ENCODE results near the gene NRAP. TPM values are rescaled to one million over a fixed set of nuclear protein-coding genes. Genes with fewer than 3 reads are reported as not detected.

NRAP gene
- total RNA-seq, 3 donors from 2014 or later, result not detected

- Histone ChIP-seq H3K4me1 (no peaks in the 10 kb centered on the region), H3K27ac (peak overlapping the region; percentile 25 to 71), H3K27me3 (no peaks in the 10 kb centered on the region), H3K4me3 (no peak overlapping the region), H3K9me3 (peaks cover 0 to 6% of the 10 kb centered on the region in 2 donors), H3K36me3 (no peaks in the 10 kb centered on the region)
- no peak for DNase-seq (ENCODE audit: low spot score in 2 of 2)
- intact Hi-C loops (cut with DNase I; ENCODE audit: low total_unique reads), result no loop called here
- TF ChIP-seq, protein P1, sequence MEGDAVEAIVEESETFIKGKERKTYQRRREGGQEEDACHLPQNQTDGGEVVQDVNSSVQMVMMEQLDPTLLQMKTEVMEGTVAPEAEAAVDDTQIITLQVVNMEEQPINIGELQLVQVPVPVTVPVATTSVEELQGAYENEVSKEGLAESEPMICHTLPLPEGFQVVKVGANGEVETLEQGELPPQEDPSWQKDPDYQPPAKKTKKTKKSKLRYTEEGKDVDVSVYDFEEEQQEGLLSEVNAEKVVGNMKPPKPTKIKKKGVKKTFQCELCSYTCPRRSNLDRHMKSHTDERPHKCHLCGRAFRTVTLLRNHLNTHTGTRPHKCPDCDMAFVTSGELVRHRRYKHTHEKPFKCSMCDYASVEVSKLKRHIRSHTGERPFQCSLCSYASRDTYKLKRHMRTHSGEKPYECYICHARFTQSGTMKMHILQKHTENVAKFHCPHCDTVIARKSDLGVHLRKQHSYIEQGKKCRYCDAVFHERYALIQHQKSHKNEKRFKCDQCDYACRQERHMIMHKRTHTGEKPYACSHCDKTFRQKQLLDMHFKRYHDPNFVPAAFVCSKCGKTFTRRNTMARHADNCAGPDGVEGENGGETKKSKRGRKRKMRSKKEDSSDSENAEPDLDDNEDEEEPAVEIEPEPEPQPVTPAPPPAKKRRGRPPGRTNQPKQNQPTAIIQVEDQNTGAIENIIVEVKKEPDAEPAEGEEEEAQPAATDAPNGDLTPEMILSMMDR (IDR thresholded peaks at IDR 0.05), result no peak
- TF ChIP-seq POLR2AphosphoS5 (IDR thresholded peaks at IDR 0.05) (no peak), POLR2A (IDR thresholded peaks at IDR 0.05) (no peak)
These were observed 2.9 kb upstream of the NRAP start for GRCh38 chr10:113666682-113667252.

DNA sequence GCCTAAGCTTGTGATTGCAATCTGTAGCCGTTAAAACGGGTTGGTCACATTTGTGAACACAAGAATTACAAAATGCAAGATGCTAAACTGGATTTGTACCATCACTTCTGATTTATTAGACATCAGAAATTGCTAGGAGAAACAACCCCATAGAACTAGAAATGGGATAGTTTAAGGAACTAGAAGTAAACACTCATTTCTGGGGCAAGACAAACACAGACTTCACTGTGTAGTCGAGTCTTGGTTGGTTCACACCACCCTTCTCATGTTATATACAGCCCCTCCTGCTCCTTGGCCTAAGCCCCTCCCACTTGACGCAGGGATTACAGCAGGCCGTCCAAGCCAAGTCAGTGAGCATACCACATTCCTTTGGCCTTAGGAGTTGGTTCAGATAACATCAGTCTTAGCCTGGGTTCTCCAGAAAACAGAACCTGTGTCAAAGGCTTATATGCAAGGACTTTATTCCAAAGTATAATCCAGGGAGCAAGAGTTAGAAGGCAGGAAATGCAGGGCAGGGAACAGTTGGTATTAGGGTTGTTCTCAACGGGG lies 2.0 kb upstream of the NRAP start:
- peak in 1 of 2 donors; percentile 64 for DNase-seq (ENCODE audit: low spot score in 2 of 2)
- Histone ChIP-seq H3K4me3 (no peak overlapping the region), H3K27ac (peak overlapping the region; percentile 25 to 71), H3K27me3 (no peaks in the 10 kb centered on the region), H3K4me1 (no peaks in the 10 kb centered on the region), H3K36me3 (no peaks in the 10 kb centered on the region), H3K9me3 (peaks cover 0 to 6% of the 10 kb centered on the region in 2 donors)
- intact Hi-C loops (cut with DNase I; ENCODE audit: low total_unique reads), result no loop called here
- no peak for TF ChIP-seq POLR2AphosphoS5 (IDR thresholded peaks at IDR 0.05)
- no peak for TF ChIP-seq POLR2A (IDR thresholded peaks at IDR 0.05)
- TF ChIP-seq, protein P1 (IDR thresholded peaks at IDR 0.05), result no peak

DNA sequence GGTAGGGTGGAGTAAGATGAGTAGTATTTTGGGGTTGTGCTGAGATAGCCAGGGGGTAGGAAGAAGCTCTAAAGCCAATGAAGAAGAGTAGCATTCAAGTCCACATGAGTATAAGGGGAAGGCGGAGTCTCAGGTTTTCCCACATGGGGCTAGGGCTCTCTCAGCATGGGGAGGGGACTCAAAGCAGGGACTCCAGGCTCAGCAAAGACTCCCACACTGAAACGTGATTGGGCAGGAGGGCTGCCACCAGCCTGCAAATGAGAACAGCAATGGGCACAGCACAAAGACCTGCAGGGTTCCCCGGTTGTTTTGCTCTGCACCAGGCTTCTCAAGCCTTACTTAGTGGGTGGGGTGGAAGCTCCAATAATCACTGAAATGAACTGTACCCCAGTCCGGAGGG lies 1.5 kb upstream of the NRAP start:
- intact Hi-C loops (cut with DNase I; ENCODE audit: low total_unique reads), result no loop called here
- peaks cover 0 to 3% of the 10 kb centered on the region in 2 donors for H3K9me3 ChIP-seq
- H3K36me3 ChIP-seq, result no peaks in the 10 kb centered on the region
- no peak overlapping the region for H3K4me3 ChIP-seq
- H3K27ac ChIP-seq, result no peak overlapping the region
- no peaks in the 10 kb centered on the region for H3K27me3 ChIP-seq
- TF ChIP-seq POLR2A (IDR thresholded peaks at IDR 0.05) (no peak), POLR2AphosphoS5 (IDR thresholded peaks at IDR 0.05) (no peak)
- TF ChIP-seq, protein P1 (IDR thresholded peaks at IDR 0.05), result no peak
- DNase-seq (ENCODE audit: low spot score in 2 of 2), result no peak
- H3K4me1 ChIP-seq, result no peaks in the 10 kb centered on the region

DNA sequence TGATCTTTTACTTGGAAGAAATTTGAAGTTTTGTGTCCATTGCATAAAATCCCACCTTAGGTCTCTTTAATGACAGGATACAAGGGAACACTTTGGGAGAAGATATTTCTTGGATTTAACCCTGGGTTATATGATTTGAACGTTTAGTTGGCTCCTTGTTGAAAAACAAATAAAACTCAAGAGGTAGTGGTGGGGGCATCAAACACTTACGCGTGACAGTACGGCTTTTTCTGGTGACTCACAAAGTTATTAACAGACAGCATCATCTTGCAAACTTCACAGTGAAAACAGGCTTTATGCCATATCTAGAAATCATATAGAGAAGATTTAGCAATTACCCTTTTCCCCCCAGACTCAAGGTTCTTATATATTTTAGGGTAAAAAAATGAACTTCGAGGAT lies 699 bp downstream of the NRAP start:
- Histone ChIP-seq H3K27me3 (no peaks in the 10 kb centered on the region), H3K4me1 (no peaks in the 10 kb centered on the region), H3K4me3 (no peak overlapping the region), H3K36me3 (no peaks in the 10 kb centered on the region), H3K27ac (no peak overlapping the region), H3K9me3 (no peaks in the 10 kb centered on the region)
- TF ChIP-seq POLR2A (IDR thresholded peaks at IDR 0.05) (no peak), POLR2AphosphoS5 (IDR thresholded peaks at IDR 0.05) (no peak)
- TF ChIP-seq, protein P1 (IDR thresholded peaks at IDR 0.05), result no peak
- intact Hi-C loops (cut with DNase I; ENCODE audit: low total_unique reads), result no loop called here
- DNase-seq (ENCODE audit: low spot score in 2 of 2), result no peak

DNA sequence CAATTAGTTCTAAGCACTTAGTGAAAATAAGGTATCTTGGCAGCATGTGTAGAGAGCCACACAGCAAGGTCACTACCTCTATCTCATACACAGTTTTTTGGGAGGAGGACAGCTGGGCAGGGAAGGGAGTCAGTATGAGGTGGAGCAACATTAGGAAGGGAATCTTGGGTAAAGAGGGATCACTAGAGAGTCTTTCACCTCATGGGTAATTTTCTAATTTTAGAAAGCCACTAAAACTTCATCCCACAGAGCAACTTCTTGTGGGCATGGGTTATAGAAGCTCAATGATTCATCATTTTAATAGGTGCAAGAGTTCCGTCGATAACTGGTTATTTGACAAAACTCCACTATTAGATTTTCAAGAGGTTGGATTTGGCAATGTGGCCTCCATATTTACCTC lies 2.5 kb downstream of the NRAP start:
- TF ChIP-seq POLR2AphosphoS5 (IDR thresholded peaks at IDR 0.05) (no peak), POLR2A (IDR thresholded peaks at IDR 0.05) (no peak)
- TF ChIP-seq, protein P1 (IDR thresholded peaks at IDR 0.05), result no peak
- Histone ChIP-seq H3K4me1 (no peaks in the 10 kb centered on the region), H3K9me3 (no peaks in the 10 kb centered on the region), H3K4me3 (no peak overlapping the region), H3K27ac (no peak overlapping the region), H3K36me3 (no peaks in the 10 kb centered on the region), H3K27me3 (no peaks in the 10 kb centered on the region)
- intact Hi-C loops (cut with DNase I; ENCODE audit: low total_unique reads), result no loop called here
- no peak for DNase-seq (ENCODE audit: low spot score in 2 of 2)
